ENCODE measurements around the gene SLC22A14.

- TF ChIP-seq POLR2AphosphoS5 (IDR thresholded peaks at IDR 0.05; ENCODE audit: borderline replicate concordance, low read depth, low read length) (no peak), EZH2 (IDR thresholded peaks at IDR 0.05) (no peak)
Measured at GRCh38 chr3:38332201-38332600, 50.1 kb downstream of the SLC22A14 start.

Measured in SK-N-MC (cell line).